Muscle of leg (tissue), 11 donors: Measurements from ENCODE around the gene MICAL2. TPM values are rescaled to one million over a fixed set of nuclear protein-coding genes. Genes with fewer than 3 reads are reported as not detected.

ENCODE experiments used
- DNase-seq: peaks from one replicate; pipeline ENCODE4 v3.0.0; 2013
- H3K27ac ChIP-seq: one replicate; pipeline ENCODE4 v1.5.1; 2013; ENCODE audit warnings: mild to moderate bottlenecking, low read length, control low read depth
- H3K27me3 ChIP-seq: one replicate; pipeline ENCODE4 v1.6.1; 2013; ENCODE audit warnings: low read length; ENCODE audit not compliant: control insufficient read depth, insufficient read depth
- H3K36me3 ChIP-seq: one replicate; pipeline ENCODE4 v1.6.1; 2013; ENCODE audit warnings: low read length; ENCODE audit not compliant: control insufficient read depth, insufficient read depth
- H3K4me1 ChIP-seq: one replicate; pipeline ENCODE4 v1.6.1; 2013; ENCODE audit warnings: low read length; ENCODE audit not compliant: control insufficient read depth, insufficient read depth
- H3K4me3 ChIP-seq: one replicate; pipeline ENCODE4 v1.5.1; 2013; ENCODE audit warnings: low read length, control low read depth
- H3K9me3 ChIP-seq: replicated peaks from 2 replicates; pipeline ENCODE4 v1.6.1; 2013; ENCODE audit warnings: low read depth, low read length; ENCODE audit not compliant: control insufficient read depth
- WGBS: methylation state at CpG from one replicate; pipeline ENCODE4 v1.1.5; 2013; ENCODE audit warnings: missing lambda C conversion rate; ENCODE audit not compliant: insufficient coverage; 5-methylcytosine and 5-hydroxymethylcytosine counted together
- polyA plus RNA-seq, 8 donors: library from polyadenylated mRNA; unstranded; fragments of 120-200 nt; gene quantifications; one replicate each; pipeline versions ENCODE4 v1.2.1 to v1.2.3, GENCODE V29; 2013; ENCODE audit warnings: inconsistent platforms in 1 of 8, low replicate concordance in 1 of 8; ENCODE audit not compliant: insufficient read length in 8 of 8, insufficient read depth in 1 of 8
- total RNA-seq: library from RNA; stranded (reverse); fragments of 120-200 nt; gene quantifications from one replicate; pipeline ENCODE4 v1.2.4, GENCODE V29; 2013

The MICAL2 gene
- total and polyA plus RNA-seq, 9 donors: 12.9 to 31.7 (median 21.8) TPM

DNA sequence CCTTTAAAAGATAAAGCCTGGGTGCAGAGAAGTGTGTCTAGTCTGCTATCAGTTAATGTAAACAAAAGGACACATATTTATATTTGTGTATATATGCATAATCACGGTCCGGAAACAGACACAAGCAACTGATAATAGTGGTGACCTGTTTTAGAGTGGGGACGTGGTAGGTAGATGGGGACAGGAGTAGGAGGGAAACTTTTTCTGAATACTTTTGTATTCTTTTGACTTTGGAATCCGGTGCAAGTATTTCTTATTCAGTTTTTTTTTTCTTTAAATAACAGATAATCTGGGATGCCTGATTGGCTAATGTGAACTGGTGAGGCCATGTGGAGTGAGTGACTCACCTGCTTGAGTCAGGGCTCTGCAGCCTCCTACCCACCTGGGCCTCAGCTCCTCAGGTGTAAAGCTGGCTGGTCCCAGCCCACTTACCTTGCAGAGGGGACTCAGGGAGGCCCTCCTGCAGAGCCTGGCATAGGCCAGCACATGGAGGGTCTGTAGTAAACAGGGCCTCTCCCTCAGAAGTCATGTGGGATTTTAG lies 15.3 kb downstream of the MICAL2 start:
- H3K27me3 ChIP-seq: no peaks in the 10 kb centered on the region
- no peaks in the 10 kb centered on the region for H3K36me3 ChIP-seq
- no peak for DNase-seq
- no peaks in the 10 kb centered on the region for H3K9me3 ChIP-seq
- H3K27ac ChIP-seq: no peak overlapping the region
- H3K4me1 ChIP-seq: peaks cover 26% of the 10 kb centered on the region
- no peak overlapping the region for H3K4me3 ChIP-seq
- WGBS: 89% methylated on average over 3 of the region's 4 CpGs

DNA sequence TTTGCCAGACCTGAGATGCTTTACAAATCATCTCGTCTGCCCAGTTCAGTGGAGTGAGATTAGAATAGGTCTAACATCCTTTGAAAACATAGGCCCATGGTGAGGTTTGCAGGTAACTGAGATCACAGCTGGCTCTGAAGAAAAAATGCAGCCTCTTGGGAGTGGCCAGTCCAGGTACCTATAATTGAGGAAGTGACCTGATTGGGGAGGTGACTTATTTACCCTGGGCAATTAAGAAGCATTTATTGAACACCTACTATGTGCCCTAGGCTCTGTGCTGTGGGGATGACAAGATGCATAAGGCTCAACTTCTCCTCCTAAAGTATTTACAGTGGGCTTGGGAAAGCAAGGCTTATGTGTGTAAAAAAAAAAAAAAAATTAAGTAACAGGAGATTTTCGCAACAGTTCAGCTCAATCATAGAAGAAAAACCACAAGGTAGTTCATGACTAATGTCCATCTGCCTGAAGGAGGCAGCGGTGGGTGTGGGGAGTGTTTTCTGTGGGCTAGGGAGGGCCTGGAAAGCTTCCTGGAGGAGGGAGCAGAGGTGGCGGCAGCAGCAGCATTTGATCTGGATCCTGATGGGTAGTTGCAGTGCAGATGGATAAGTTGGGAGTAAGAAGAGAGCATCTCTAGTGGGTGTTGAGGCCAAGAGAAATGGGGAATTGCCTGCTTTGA lies 16.1 kb downstream of the MICAL2 start:
- DNase-seq: no peak
- 94% methylated on average over 2 of the region's 4 CpGs for WGBS
- Histone ChIP-seq H3K36me3 (no peaks in the 10 kb centered on the region), H3K27me3 (no peaks in the 10 kb centered on the region), H3K4me3 (no peak overlapping the region), H3K4me1 (peaks cover 18% of the 10 kb centered on the region), H3K9me3 (no peaks in the 10 kb centered on the region), H3K27ac (no peak overlapping the region)

DNA sequence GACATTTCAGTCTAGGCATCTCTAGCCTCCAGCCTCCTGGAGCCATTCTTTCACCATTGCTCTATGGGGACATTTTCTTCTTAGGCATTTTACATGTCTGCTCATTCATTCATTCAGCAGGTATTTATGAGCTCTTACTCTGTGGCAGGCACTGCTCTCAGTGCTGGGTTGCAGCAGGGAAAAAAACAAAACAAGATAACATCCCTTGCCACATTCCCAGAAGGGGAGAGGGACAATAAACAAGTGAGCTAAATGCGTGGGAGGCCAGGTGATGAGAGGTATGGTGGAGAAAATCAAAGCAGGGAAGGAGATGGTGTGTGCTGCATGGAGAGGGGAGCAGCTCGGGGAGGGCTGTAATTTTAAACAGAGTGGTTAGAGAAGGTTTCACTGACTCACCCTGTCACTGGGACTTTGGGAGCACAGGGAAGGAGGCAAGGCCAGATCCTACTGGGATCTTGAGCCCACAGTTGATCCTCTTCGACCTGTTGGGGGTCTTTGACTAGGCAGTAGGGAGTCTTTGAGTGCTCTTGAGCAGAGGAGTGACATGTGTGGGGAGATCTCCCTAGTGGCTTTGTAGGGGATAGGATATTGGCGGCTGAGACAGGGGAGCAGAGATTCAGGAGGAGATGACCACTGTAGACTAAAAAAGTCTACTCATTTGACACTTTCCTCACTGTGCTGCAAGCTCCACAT lies 17.0 kb downstream of the MICAL2 start:
- no peaks in the 10 kb centered on the region for H3K9me3 ChIP-seq
- no peak overlapping the region for H3K4me3 ChIP-seq
- no peaks in the 10 kb centered on the region for H3K27me3 ChIP-seq
- H3K36me3 ChIP-seq: no peaks in the 10 kb centered on the region
- no peak for DNase-seq
- H3K27ac ChIP-seq: no peak overlapping the region
- H3K4me1 ChIP-seq: peaks cover 14% of the 10 kb centered on the region
- WGBS: 67% methylated on average over 4 of the region's 4 CpGs

DNA sequence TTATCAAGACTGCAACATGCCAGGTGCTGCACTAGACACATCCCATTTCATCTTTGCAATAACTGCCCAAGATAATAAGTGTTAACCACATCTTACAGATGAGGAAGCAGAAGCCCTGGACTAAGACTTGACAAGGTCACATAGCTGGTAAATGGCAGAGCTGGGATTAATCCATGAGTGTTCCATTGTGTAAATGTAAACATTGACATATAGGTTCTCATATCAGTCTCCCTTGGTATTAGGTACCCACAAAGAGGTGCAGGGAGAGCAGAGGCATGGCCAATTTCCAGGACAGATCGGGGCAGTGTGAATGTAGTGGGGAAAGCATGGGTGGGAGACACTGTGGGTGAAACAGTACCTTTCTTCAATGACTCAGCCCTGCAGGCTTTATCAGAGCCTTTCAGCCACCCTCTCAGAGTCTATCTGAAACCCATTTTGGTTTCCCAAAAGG lies 17.9 kb downstream of the MICAL2 start:
- Histone ChIP-seq H3K4me3 (no peak overlapping the region), H3K9me3 (no peaks in the 10 kb centered on the region), H3K27me3 (no peaks in the 10 kb centered on the region), H3K36me3 (no peaks in the 10 kb centered on the region), H3K4me1 (peaks cover 15% of the 10 kb centered on the region), H3K27ac (no peak overlapping the region)
- no CpG with 5 or more reads among the region's 1 CpG for WGBS
- no peak for DNase-seq

DNA sequence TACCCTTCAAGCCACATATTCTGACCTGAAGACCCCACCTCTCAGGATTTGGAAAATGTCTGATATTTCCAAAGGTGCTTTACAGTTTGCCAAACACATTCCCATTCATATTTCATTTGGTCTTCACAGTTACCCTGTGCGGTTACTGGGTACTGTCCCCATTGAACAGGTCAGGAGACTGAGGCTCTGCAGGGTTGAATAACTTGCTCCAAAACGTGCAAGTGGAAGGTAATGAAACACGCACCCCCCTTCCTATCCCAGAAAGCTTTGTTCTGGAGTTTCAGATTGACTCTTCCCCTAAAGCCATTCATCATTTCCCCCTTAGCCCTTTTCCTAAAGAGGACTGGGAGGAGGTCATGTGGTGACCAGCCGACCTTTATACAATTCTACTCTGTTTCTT lies 18.8 kb downstream of the MICAL2 start:
- no peak for DNase-seq
- Histone ChIP-seq H3K4me3 (no peak overlapping the region), H3K36me3 (no peaks in the 10 kb centered on the region), H3K27me3 (no peaks in the 10 kb centered on the region), H3K9me3 (no peaks in the 10 kb centered on the region), H3K27ac (no peak overlapping the region), H3K4me1 (peaks cover 12% of the 10 kb centered on the region)
- WGBS: 75% methylated on average over 1 of the region's 4 CpGs

DNA sequence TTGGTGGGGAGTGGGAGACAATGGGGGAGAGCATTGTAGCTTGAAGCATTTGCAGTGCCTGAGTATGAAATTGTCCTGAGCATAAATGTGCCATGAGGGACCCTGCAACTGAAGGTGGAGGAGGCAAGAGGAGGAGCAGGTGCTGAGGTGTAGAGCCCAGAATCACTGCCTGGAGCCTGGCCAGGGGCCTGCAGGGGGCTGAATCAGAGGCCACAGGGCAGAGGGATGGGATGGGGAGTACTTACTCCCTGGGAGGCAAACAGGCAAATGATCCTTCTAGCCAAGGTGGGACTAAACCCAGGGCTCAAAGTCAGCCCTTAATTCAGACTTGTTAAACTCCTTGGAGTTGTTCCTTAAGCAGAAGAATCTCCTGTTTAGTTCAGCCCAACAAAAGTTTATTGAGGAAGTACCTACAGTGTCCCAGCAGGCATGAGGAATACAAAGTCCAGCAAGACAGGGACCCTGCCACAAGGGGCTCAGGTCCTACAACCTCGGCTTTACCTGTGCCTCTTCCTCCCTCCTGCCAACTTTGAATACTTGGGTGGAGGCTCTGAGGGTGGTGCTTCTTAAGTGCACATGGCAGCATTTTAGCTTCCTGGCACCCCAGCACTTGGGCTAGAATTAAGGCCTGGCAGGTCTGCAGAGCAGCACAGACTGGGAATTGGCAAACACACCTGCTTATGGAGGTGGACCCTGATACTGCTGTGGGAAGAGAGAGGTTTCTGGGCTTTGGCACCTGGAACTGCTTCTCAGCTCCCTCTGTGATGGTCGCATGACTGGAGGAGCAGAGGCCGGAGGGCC lies 20.0 kb downstream of the MICAL2 start:
- no peaks in the 10 kb centered on the region for H3K9me3 ChIP-seq
- H3K27me3 ChIP-seq: no peaks in the 10 kb centered on the region
- no peaks in the 10 kb centered on the region for H3K36me3 ChIP-seq
- no peak overlapping the region for H3K27ac ChIP-seq
- H3K4me1 ChIP-seq: peaks cover 5% of the 10 kb centered on the region
- no peak for DNase-seq
- no peak overlapping the region for H3K4me3 ChIP-seq
- WGBS: no CpG with 5 or more reads among the region's 3 CpGs

DNA sequence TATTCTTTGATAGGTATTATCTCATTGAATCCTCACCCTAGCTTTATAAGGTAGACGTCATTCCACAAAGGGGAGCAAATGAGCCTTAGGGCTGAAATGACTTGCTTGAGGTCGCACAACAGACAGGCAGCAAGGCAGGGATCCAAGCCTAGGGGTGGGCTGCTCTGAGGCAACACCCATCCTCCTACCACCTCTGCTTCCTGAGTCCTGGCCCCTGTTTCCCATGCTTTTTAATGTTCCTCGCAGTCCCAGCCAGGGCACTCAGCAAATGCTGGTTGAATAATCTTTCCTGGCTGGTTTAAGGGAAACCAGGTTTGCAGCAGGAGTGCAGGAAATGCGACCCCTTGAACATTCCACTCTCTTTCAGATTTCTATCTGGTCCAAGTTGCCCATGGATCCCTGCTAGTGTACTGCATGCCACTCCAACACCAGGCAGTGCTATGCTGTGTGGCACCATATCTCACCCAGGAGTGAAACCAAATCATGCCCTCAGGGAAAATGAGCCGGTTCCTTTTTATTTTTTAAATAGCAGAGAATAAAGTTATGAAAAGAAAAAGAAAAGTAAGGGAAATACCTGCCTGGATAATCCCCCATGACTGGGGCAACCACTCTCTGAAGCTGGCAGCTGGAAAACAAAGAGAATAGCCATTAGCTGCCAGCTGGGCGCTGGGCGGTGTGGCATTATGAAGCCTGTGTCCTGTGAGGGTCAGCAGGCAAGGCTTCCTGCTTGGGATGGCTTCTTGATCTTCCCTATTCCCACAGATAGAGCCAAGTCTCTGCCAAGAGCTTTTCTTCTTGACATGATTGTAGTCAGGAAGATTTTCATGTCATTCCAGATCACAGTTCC lies 21.8 kb downstream of the MICAL2 start:
- no peaks in the 10 kb centered on the region for H3K36me3 ChIP-seq
- no peaks in the 10 kb centered on the region for H3K9me3 ChIP-seq
- H3K4me1 ChIP-seq: peaks cover 18% of the 10 kb centered on the region
- no peak for DNase-seq
- H3K27me3 ChIP-seq: no peaks in the 10 kb centered on the region
- no peak overlapping the region for H3K27ac ChIP-seq
- WGBS: 54% methylated on average over 4 of the region's 7 CpGs
- H3K4me3 ChIP-seq: no peak overlapping the region

- no peak for DNase-seq
- WGBS: 100% methylated on average over 1 of the region's 2 CpGs
- Histone ChIP-seq H3K9me3 (no peaks in the 10 kb centered on the region), H3K4me1 (peaks cover 19% of the 10 kb centered on the region), H3K4me3 (no peak overlapping the region), H3K27ac (no peak overlapping the region), H3K27me3 (no peaks in the 10 kb centered on the region), H3K36me3 (no peaks in the 10 kb centered on the region)
Measured at GRCh38 chr11:12132790-12133145, 22.4 kb downstream of the MICAL2 start.

- 81% methylated on average over 4 of the region's 5 CpGs for WGBS
Measured at GRCh38 chr11:12133547-12134235, 23.3 kb downstream of the MICAL2 start.

More at GRCh38 chr11:12133547-12134235, 23.3 kb downstream of the MICAL2 start:
- peaks cover 24% of the 10 kb centered on the region for H3K4me1 ChIP-seq
- H3K4me3 ChIP-seq: no peak overlapping the region
- H3K27me3 ChIP-seq: no peaks in the 10 kb centered on the region
- H3K27ac ChIP-seq: no peak overlapping the region
- no peaks in the 10 kb centered on the region for H3K9me3 ChIP-seq
- no peak for DNase-seq
- H3K36me3 ChIP-seq: no peaks in the 10 kb centered on the region
